HG02642 (cell line): ENCODE data around the gene TPRG1L.

Experiments used
- ATAC-seq: cut with Tn5 transposase; IDR thresholded peaks from one replicate; pipeline ENCODE4 v1.9.1; 2021; ENCODE audit warnings: mild to moderate bottlenecking; ENCODE audit not compliant: unreplicated experiment, poor library complexity

TPRG1L gene

DNA sequence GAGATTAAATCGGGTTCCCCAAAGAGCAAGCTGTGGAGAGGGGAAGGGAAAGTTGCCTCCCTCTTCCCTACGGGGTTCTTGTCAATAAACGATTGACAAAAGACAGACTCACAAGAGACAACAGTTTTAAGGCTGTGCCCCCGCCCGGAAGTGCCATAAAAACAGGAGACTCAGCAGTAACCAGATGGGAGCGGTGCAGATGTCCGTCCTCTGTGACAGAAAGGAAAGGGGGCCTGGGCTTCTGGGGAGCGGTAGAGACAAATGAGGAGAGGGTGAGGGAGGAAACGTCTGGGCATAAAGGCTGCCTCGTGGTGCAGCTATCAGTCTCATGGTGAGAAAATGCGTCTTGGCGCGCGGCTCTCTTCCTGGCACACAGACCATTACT is 33.4 kb downstream of the TPRG1L start:
- no peak for ATAC-seq

- no peak for ATAC-seq
These were observed 34.3 kb downstream of the TPRG1L start for GRCh38 chr1:3659093-3659492.

GRCh38 chr1:3660704-3661103 is 35.9 kb downstream of the TPRG1L start:
- ATAC-seq, result no peak

DNA sequence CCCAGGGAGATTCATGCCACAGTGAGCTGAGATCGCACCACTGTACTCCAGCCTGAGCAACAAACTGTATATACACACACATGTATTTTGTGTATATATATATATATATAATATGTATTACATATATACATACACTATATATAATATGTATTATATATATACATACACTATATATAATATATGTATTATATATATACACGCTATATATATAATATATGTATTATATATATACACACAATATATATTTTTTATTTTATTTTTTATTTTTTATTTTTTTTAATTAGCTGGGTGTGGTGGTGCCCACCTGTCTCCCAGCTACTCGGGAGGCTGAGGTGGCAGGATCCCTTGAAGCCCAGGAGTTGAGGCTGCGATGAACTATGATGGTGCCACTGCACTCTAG is 36.8 kb downstream of the TPRG1L start:
- ATAC-seq, result no peak

DNA sequence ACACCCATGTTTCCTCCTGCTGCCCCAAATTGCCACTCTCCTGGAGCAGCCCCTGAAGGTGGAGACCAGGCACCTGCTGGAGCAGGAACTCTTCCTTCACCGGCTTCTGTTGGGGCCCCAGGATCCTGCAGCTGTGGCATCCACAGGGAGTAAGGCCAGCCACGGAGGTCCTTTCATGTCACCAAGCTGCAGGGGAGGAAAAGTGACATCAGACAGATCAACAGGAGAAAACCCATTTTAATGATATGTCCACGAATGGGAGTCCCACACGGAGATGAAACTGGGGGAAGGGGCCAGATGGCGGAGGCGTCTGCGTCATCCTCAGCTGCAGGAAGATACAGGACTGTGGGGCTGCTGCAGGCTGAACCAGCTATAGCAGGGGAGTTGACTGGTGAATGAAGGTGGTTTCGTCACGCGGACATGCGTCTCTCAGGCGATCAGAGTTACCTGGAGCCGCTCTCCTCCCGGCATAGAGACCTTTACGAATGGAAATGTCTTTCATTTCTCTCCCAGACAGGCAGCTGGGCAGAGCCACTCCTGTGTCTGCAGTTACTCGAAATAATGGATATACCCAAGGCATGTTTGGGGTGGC is 37.4 kb downstream of the TPRG1L start:
- no peak for ATAC-seq

DNA sequence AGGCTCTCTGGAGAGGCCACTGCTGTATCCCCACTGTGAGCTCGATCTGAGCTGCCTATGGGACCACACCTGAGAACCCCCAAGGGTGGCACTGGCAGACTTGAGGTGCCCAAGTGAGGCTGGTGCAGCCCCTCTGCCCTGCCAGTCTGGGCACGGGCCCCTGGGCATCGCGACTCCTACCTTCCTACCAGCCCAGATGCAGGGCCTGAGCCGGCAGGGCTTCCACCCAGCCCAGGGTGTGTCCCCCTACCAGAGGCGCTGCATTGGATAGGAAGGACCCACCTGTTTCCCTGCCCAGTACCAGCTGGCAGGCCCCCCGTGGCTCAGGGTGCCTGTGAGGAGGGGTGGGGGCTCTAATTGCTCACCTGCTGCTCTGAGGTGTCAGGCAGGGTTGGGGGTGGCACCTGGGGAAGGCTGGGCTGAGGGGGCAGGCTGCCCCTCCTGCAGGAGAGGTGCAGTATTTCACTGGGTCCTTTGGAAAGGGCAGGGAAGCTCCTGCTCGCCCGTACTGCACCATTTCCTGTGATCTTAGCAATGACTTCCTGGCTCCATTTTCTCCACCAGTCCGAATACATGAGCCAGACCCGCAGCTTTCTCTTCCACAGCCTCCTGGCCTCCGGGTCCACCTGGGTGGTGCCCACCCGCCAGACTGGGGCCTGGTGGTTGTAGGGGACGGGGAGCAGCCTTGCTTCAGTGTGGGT is 39.3 kb downstream of the TPRG1L start:
- no peak for ATAC-seq

- ATAC-seq, result no peak
These were observed 40.0 kb downstream of the TPRG1L start for GRCh38 chr1:3664700-3665375.

DNA sequence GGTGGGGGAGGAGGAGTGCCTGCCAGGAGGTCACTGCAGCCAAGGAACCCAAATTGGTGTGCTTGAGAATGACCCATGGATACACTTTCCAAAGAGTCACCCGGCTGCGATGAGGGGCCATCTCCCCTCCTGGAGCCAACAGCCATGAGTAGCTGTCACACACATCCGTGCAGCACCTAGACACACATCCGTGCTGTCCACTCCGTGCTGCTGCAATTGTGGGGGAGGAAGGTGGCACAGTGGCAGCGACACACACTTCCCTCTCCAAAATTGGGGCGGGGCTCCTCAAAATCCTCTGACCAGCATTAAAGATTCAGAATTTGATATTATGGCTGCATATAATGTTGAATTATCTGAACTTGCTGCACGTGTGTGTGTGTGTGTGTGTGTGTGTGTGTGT is 43.3 kb downstream of the TPRG1L start:
- ATAC-seq, result no peak

DNA sequence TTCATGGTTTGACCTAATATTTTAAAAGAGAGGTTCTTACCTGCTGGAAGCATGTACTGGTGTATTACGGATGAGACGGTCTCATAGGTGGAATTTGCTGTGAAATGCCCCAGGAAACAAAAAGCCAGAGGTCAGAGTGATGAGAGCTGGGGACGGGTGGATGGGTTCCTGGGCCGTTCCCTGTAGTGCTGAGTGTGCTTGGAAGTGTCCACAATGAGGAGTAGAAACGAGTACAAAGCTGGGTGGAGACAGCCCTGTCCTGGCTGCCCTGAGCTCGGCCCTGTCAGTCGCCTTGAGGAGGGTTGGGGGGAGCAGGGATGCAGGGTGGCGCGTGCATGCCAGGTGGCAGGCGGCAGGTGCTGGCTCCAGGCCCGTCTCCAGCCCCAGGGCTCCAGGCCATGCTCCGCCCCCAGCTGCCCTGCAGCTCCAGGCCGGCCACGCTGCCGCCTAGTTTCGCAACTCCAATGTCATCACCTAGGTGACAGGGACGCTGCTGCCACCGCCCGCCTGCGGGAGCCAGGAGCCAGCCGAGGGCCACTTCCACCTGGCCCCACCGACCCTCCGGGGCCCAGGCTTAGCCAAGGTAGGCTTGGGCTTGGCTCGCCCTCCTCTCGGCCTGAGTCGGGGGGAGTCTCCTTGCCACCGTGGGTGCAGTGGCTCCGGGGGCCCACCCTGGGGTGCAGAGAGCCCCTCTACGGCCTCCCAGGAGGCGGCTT is 43.9 kb downstream of the TPRG1L start:
- ATAC-seq, result no peak

DNA sequence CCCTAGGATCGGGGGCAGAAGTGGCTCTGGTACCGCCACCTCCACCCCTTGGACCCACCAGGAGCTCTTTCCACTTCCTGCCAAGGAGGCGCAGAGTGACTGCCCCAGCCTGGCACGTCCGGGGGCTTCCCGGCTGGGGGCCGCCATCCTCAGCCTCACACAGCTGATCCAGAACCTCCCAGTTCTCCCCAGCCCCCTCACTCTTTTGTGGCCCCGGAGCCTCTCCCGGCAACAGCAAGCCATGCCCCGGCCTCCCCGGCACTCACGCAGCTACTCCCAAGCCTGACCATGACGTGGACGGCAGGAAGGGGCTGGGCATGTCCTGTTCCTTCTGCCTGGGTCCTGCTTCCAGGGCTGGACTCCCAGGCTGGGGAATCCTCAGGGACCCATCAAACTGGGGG is 44.6 kb downstream of the TPRG1L start:
- ATAC-seq, result no peak

GRCh38 chr1:3669971-3670431 is 45.2 kb downstream of the TPRG1L start:
- no peak for ATAC-seq

DNA sequence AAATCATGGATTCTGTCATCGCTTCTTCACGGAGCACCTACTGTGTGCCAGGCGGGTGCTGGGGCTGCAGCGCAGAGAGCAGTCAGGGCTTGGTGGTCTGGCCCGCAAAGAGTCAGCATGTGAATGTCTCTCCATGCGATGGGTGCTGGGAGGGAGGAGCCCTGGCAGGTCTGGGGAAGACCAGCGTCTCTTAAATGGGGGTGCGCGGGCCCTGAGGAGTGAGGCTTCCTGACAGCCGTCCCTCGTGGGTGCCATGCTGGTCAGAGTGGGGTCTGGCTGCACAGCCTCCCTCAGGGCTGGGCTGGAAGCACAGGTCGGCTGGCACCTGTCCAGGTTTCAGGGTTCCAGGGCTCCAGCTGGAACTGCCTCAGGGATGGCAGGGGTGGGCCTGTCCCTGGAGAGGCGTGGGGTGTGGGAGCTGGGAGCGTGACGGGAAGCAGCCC is 46.0 kb downstream of the TPRG1L start:
- no peak for ATAC-seq

GRCh38 chr1:3671371-3672180 is 46.8 kb downstream of the TPRG1L start:
- no peak for ATAC-seq

- ATAC-seq, result no peak
These were observed 47.6 kb downstream of the TPRG1L start for GRCh38 chr1:3672231-3672970.

- ATAC-seq, result no peak
These were observed 48.2 kb downstream of the TPRG1L start for GRCh38 chr1:3672971-3673361.

DNA sequence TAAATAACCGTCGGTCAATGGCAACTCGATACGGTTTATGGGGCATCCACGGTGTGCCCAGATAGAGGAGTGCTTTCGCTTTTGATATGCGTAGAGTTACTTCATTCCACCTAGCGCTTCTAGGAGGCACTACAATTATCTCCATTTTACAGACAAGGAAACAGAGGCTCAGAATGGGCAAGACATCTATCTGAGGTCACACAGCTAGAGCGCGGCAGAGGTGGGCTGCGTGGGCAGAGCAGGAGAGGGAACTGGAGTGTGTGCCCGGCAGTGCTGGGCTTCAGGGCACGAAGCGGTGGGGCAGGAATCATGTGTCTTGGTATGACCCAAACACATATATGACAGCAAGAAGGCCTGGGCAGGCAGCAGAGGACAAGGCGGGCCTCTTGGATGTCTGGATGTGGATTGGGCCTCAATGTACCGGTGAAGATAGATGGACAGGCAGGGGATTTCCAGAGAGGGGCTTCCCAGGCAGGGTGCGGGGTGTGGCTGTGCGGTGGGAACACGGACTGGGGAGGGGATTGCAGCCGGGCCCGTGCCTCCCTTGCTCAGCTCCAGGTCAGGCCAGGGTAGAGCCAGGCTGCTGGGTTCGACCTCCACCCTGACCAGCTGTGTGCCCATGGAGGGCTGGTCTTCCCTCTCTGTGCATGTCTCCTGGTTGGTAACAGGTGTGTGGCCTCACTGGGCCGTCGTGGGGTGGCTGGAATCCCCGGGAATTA is 48.7 kb downstream of the TPRG1L start:
- no peak for ATAC-seq

- no peak for ATAC-seq
These were observed 49.6 kb downstream of the TPRG1L start for GRCh38 chr1:3674100-3675094.

- ATAC-seq, result no peak
These were observed 50.6 kb downstream of the TPRG1L start for GRCh38 chr1:3675436-3675835.
